ENCODE results near the gene TAS2R30.
"Not testable (repeated sequence)": the region's sequence is repeated elsewhere in the genome, so short reads cannot be mapped to it uniquely, and the experiment has no call there.

The TAS2R30 gene

GRCh38 chr12:11130999-11131398 lies 3.4 kb downstream of the TAS2R30 start:
- no peak for DNase-seq (ENCODE audit: low spot score)
- no peak for TF ChIP-seq CTCF (IDR thresholded peaks at IDR 0.05; ENCODE audit: extremely low read depth, missing control alignments)

GRCh38 chr12:11130382-11130781 lies 4.1 kb downstream of the TAS2R30 start:
- DNase-seq (ENCODE audit: low spot score) = no peak
- no peak for TF ChIP-seq CTCF (IDR thresholded peaks at IDR 0.05; ENCODE audit: extremely low read depth, missing control alignments)

- DNase-seq (ENCODE audit: low spot score) = not testable (repeated sequence)
These were observed 20.3 kb downstream of the TAS2R30 start for GRCh38 chr12:11114130-11114529.

GRCh38 chr12:11111213-11111612 lies 23.2 kb downstream of the TAS2R30 start:
- DNase-seq (ENCODE audit: low spot score) = not testable (repeated sequence)

GRCh38 chr12:11108862-11109261 lies 25.6 kb downstream of the TAS2R30 start:
- no peak for DNase-seq (ENCODE audit: low spot score)
- no peak for TF ChIP-seq CTCF (IDR thresholded peaks at IDR 0.05; ENCODE audit: extremely low read depth, missing control alignments)

GRCh38 chr12:11107719-11108118 lies 26.7 kb downstream of the TAS2R30 start:
- no peak for TF ChIP-seq CTCF (IDR thresholded peaks at IDR 0.05; ENCODE audit: extremely low read depth, missing control alignments)
- no peak for DNase-seq (ENCODE audit: low spot score)

GRCh38 chr12:11106288-11106687 lies 28.2 kb downstream of the TAS2R30 start:
- no peak for TF ChIP-seq CTCF (IDR thresholded peaks at IDR 0.05; ENCODE audit: extremely low read depth, missing control alignments)
- DNase-seq (ENCODE audit: low spot score) = no peak

GRCh38 chr12:11105546-11105945 lies 28.9 kb downstream of the TAS2R30 start:
- DNase-seq (ENCODE audit: low spot score) = no peak
- no peak for TF ChIP-seq CTCF (IDR thresholded peaks at IDR 0.05; ENCODE audit: extremely low read depth, missing control alignments)

- DNase-seq (ENCODE audit: low spot score) = not testable (repeated sequence)
These were observed 39.5 kb downstream of the TAS2R30 start for GRCh38 chr12:11094910-11095309.

All from GM20000 (cell line).